ENCODE results near the gene SMC2.
A peak's percentile ranks its signal among the peaks of the same experiment; 100 is the strongest.

Gene SMC2

GRCh38 chr9:104121022-104121421 is 26.9 kb downstream of the SMC2 start:
- no peak for DNase-seq (ENCODE audit: low read depth in 1 of 2, low spot score in 1 of 2)
- in situ Hi-C loops (cut with HindIII; ENCODE audit: low pct_unique_long_range_greater_than_20kb, low sequenced_read_pairs), result no loop called here
- TF ChIP-seq JUND (IDR thresholded peaks at IDR 0.05; ENCODE audit: low read depth), result no peak

DNA sequence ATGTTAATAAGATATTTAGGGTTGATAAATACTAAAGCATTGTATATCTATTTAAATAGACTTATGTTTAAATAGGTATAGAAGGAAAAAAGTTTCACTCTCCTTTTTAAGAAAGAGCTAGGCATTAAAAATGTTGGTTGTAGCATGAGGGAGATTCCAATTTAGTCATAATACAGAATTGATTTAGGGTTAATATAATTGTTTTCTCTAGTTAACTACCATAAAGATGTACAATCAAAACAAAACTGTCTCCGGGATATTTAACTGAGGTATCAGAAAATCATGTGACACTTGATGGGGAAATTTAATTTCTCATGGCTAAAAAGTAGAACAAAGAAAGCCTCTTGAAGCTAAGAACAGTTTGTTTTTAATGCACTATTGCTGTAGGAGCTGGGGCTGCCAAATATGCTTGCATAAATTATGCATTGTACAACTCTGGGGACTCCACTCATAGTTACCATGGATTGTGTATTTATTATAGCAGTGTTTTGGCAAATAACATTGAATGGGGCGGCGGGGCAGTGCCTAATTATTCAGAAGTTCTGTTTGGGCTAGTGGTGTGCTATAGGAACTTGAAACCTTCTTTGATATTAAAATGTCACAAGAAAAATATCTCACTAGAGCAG is 44.2 kb downstream of the SMC2 start:
- TF ChIP-seq JUND (IDR thresholded peaks at IDR 0.05; ENCODE audit: low read depth), result no peak
- in situ Hi-C loops (cut with HindIII; ENCODE audit: low pct_unique_long_range_greater_than_20kb, low sequenced_read_pairs), result no loop called here
- DNase-seq (ENCODE audit: low read depth in 1 of 2, low spot score in 1 of 2), result no peak

- DNase-seq (ENCODE audit: low read depth in 1 of 2, low spot score in 1 of 2), result no peak
- in situ Hi-C loops (cut with HindIII; ENCODE audit: low pct_unique_long_range_greater_than_20kb, low sequenced_read_pairs), result no loop called here
- TF ChIP-seq JUND (IDR thresholded peaks at IDR 0.05; ENCODE audit: low read depth), result no peak
Measured at GRCh38 chr9:104142799-104143549, 48.9 kb downstream of the SMC2 start.

- DNase-seq (ENCODE audit: low read depth in 1 of 2, low spot score in 1 of 2), result no peak
- in situ Hi-C loops (cut with HindIII; ENCODE audit: low pct_unique_long_range_greater_than_20kb, low sequenced_read_pairs), result no loop called here
- no peak for TF ChIP-seq JUND (IDR thresholded peaks at IDR 0.05; ENCODE audit: low read depth)
Measured at GRCh38 chr9:104143550-104143910, 49.4 kb downstream of the SMC2 start.

DNA sequence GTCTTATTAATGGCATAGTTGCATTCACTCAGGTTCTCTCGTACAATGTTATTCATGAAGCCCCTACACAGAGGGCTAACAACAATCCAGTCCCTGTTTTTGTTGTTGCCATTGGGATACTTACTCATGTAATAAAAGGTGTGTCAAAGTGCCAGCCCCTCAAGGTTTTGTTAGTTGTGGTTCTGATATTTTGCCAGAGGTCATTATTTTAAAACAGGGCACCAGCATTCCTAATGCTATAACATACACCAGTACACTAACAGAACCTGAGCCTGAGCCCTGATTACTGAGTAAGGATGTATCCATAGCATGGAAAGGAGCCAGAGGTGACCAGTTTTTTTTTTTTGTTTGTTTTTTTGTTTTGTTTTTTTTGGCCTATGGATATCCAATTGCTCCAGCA is 50.2 kb downstream of the SMC2 start:
- in situ Hi-C loops (cut with HindIII; ENCODE audit: low pct_unique_long_range_greater_than_20kb, low sequenced_read_pairs), result no loop called here
- DNase-seq (ENCODE audit: low read depth in 1 of 2, low spot score in 1 of 2), result peak in 1 of 2 experiments; percentile 2
- TF ChIP-seq JUND (IDR thresholded peaks at IDR 0.05; ENCODE audit: low read depth), result no peak

GRCh38 chr9:104173067-104173466 is 79.0 kb downstream of the SMC2 start:
- no peak for DNase-seq (ENCODE audit: low read depth in 1 of 2, low spot score in 1 of 2)
- no peak for TF ChIP-seq JUND (IDR thresholded peaks at IDR 0.05; ENCODE audit: low read depth)
- in situ Hi-C loops (cut with HindIII; ENCODE audit: low pct_unique_long_range_greater_than_20kb, low sequenced_read_pairs), result no loop called here

- in situ Hi-C loops (cut with HindIII; ENCODE audit: low pct_unique_long_range_greater_than_20kb, low sequenced_read_pairs), result no loop called here
- DNase-seq (ENCODE audit: low read depth in 1 of 2, low spot score in 1 of 2), result peak; percentile 7 to 66
- TF ChIP-seq JUND (IDR thresholded peaks at IDR 0.05; ENCODE audit: low read depth), result no peak
Measured at GRCh38 chr9:104177003-104177611, 83.0 kb downstream of the SMC2 start.

DNA sequence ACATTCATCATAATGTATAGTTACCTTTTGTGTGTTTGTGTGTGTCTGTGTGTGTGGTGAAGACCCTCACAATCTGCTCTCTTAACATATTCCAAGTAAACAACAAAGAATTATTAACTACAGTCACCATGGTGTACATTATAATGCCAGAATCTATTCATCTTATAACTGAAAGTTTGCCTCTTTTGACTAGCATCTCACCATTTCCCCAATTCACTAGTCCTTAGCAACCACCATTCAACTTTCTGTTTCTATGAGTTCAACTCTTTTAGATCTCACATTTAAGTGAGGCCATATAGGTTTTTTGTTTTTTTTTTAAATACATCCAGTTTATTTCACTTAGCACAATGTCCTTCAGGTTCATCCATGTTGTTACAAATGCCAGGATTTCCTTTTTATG is 83.6 kb downstream of the SMC2 start:
- in situ Hi-C loops (cut with HindIII; ENCODE audit: low pct_unique_long_range_greater_than_20kb, low sequenced_read_pairs), result no loop called here
- no peak for DNase-seq (ENCODE audit: low read depth in 1 of 2, low spot score in 1 of 2)
- no peak for TF ChIP-seq JUND (IDR thresholded peaks at IDR 0.05; ENCODE audit: low read depth)

Measured in T47D (cell line).